Neural cell (in vitro differentiated cells): ENCODE measurements around the gene NFATC3.

Source experiments
- EP300 ChIP-seq: fragments of 450-650 bp; conservative IDR thresholded peaks from 2 replicates; pipeline ENCODE4 v1.6.1; 2014; ENCODE audit warnings: antibody characterized with exemption, mild to moderate bottlenecking, moderate library complexity; ENCODE audit not compliant: poor library complexity, severe bottlenecking
- EZH2 ChIP-seq: fragments of 200-600, 300-800 bp; shearing (Covaris generic), sonication (generic); IDR thresholded peaks from 2 replicates; pipeline ENCODE4 v1.6.1; 2014; ENCODE audit warnings: antibody characterized with exemption, low read length, borderline replicate concordance, mild to moderate bottlenecking; ENCODE audit not compliant: insufficient read depth, poor library complexity, severe bottlenecking
- MXI1 ChIP-seq: fragments of 450-650 bp; conservative IDR thresholded peaks from 2 replicates; pipeline ENCODE4 v1.6.1; 2014; ENCODE audit warnings: antibody characterized with exemption, mild to moderate bottlenecking; ENCODE audit not compliant: poor library complexity, severe bottlenecking
- POLR2AphosphoS5 ChIP-seq: IDR thresholded peaks from 2 replicates; pipeline ENCODE4 v1.6.1; 2012
- TAF1 ChIP-seq: IDR thresholded peaks from 2 replicates; pipeline ENCODE4 v1.6.1; 2012; ENCODE audit warnings: low read depth
- TF ChIP-seq, protein P1 (sequence below): fragments of 450-650 bp; IDR thresholded peaks from 2 replicates; pipeline ENCODE4 v1.5.1; 2014; ENCODE audit warnings: antibody characterized with exemption, mild to moderate bottlenecking, moderate library complexity; ENCODE audit not compliant: poor library complexity, severe bottlenecking
- TF ChIP-seq, protein P2 (sequence below): IDR thresholded peaks from 2 replicates; pipeline ENCODE4 v1.6.1; 2012; ENCODE audit warnings: borderline replicate concordance

DNA sequence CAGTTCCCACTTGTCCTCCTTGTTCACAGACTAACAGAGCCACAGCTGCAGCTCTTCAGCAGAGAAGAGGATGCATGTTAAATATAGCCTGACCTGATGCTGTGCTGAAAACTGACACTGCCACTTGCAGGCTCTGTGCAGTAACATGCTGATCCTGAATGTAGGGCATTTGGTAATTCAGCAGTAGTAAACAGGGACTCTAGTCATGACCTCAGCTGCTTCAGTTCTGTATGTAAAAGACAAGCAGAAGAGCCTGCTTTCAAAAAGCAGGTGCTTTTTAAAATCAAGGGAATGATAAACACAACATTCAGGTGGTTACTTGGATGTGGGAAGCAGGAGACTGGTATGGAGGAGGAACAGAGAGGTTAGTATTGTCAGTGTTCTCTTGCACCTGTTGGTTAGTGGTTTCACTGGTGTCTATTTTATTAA, 116.9 kb downstream of the NFATC3 start:
- TF ChIP-seq, protein P1, sequence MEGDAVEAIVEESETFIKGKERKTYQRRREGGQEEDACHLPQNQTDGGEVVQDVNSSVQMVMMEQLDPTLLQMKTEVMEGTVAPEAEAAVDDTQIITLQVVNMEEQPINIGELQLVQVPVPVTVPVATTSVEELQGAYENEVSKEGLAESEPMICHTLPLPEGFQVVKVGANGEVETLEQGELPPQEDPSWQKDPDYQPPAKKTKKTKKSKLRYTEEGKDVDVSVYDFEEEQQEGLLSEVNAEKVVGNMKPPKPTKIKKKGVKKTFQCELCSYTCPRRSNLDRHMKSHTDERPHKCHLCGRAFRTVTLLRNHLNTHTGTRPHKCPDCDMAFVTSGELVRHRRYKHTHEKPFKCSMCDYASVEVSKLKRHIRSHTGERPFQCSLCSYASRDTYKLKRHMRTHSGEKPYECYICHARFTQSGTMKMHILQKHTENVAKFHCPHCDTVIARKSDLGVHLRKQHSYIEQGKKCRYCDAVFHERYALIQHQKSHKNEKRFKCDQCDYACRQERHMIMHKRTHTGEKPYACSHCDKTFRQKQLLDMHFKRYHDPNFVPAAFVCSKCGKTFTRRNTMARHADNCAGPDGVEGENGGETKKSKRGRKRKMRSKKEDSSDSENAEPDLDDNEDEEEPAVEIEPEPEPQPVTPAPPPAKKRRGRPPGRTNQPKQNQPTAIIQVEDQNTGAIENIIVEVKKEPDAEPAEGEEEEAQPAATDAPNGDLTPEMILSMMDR, result no peak
- TF ChIP-seq EZH2, result no peak
- TF ChIP-seq POLR2AphosphoS5, result peak; percentile 24
- TF ChIP-seq EP300, result no peak
- TF ChIP-seq MXI1, result no peak
- TF ChIP-seq TAF1, result no peak
- TF ChIP-seq, protein P2, sequence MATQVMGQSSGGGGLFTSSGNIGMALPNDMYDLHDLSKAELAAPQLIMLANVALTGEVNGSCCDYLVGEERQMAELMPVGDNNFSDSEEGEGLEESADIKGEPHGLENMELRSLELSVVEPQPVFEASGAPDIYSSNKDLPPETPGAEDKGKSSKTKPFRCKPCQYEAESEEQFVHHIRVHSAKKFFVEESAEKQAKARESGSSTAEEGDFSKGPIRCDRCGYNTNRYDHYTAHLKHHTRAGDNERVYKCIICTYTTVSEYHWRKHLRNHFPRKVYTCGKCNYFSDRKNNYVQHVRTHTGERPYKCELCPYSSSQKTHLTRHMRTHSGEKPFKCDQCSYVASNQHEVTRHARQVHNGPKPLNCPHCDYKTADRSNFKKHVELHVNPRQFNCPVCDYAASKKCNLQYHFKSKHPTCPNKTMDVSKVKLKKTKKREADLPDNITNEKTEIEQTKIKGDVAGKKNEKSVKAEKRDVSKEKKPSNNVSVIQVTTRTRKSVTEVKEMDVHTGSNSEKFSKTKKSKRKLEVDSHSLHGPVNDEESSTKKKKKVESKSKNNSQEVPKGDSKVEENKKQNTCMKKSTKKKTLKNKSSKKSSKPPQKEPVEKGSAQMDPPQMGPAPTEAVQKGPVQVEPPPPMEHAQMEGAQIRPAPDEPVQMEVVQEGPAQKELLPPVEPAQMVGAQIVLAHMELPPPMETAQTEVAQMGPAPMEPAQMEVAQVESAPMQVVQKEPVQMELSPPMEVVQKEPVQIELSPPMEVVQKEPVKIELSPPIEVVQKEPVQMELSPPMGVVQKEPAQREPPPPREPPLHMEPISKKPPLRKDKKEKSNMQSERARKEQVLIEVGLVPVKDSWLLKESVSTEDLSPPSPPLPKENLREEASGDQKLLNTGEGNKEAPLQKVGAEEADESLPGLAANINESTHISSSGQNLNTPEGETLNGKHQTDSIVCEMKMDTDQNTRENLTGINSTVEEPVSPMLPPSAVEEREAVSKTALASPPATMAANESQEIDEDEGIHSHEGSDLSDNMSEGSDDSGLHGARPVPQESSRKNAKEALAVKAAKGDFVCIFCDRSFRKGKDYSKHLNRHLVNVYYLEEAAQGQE, result no peak
